ENCODE measurements around the gene CCDC194. TPM values are rescaled to one million over a fixed set of nuclear protein-coding genes. Genes with fewer than 3 reads are reported as not detected.
A peak's percentile ranks its signal among the peaks of the same experiment; 100 is the strongest.

The CCDC194 gene
- total RNA-seq, 2 donors from 2014 or later, result 2.0 to 3.4 TPM

GRCh38 chr19:17404621-17405249, 10.7 kb upstream of the CCDC194 start:
- Mint-ChIP-seq H3K9me3 (no peaks in the 10 kb centered on the region), H3K27ac (peak overlapping the region; percentile 94), H3K4me1 (peaks cover 13% of the 10 kb centered on the region), H3K4me3 (peak overlapping the region; percentile 72), H3K36me3 (ENCODE audit: low read depth) (peaks cover 5% of the 10 kb centered on the region), H3K27me3 (ENCODE audit: insufficient read depth) (no peaks in the 10 kb centered on the region)
- no peak for DNase-seq
- no peak for TF ChIP-seq CTCF (conservative IDR thresholded peaks at IDR 0.05)
- H3K4me3 ChIP-seq (ENCODE audit: low read length), result peak overlapping the region; percentile 98
- peak overlapping the region; percentile 97 for H3K9ac ChIP-seq (ENCODE audit: extremely low read depth, low read length, poor library complexity, severe bottlenecking)
- peaks cover 19% of the 10 kb centered on the region for H3K4me1 ChIP-seq (ENCODE audit: control insufficient read depth, insufficient read depth, low read length)
- no peaks in the 10 kb centered on the region for H3K9me3 ChIP-seq (ENCODE audit: control insufficient read depth, low read length)
- peak overlapping the region; percentile 32 for H3K27ac ChIP-seq (ENCODE audit: low read depth, low read length)
- H3K27me3 ChIP-seq (ENCODE audit: control insufficient read depth, insufficient read depth, low read length, poor library complexity, severe bottlenecking), result no peaks in the 10 kb centered on the region
- H3K36me3 ChIP-seq (ENCODE audit: control insufficient read depth, insufficient read depth, low read length), result peaks cover 20% of the 10 kb centered on the region
- WGBS, 2 experiments (ENCODE audit: insufficient coverage in 1 of 2, insufficient read length in 1 of 2), result 72 to 77% methylated on average over 5 to 7 of the region's 7 CpGs

GRCh38 chr19:17404015-17404414, 10.0 kb upstream of the CCDC194 start:
- peaks cover 5% of the 10 kb centered on the region for H3K36me3 Mint-ChIP-seq (ENCODE audit: low read depth)
- WGBS, 2 experiments (ENCODE audit: insufficient coverage in 1 of 2, insufficient read length in 1 of 2), result 20% methylated on average over 5 of the region's 6 CpGs; no CpG with 5 or more reads in 1 of the 2 experiments
- H3K4me3 Mint-ChIP-seq, result peak overlapping the region; percentile 72
- no peaks in the 10 kb centered on the region for H3K27me3 Mint-ChIP-seq (ENCODE audit: insufficient read depth)
- Histone ChIP-seq H3K4me3 (ENCODE audit: low read length) (peak overlapping the region; percentile 98), H3K9me3 (ENCODE audit: control insufficient read depth, low read length) (no peaks in the 10 kb centered on the region), H3K4me1 (ENCODE audit: control insufficient read depth, insufficient read depth, low read length) (peaks cover 19% of the 10 kb centered on the region), H3K9ac (ENCODE audit: extremely low read depth, low read length, poor library complexity, severe bottlenecking) (peak overlapping the region; percentile 97), H3K27ac (ENCODE audit: low read depth, low read length) (peak overlapping the region; percentile 57), H3K27me3 (ENCODE audit: control insufficient read depth, insufficient read depth, low read length, poor library complexity, severe bottlenecking) (no peaks in the 10 kb centered on the region), H3K36me3 (ENCODE audit: control insufficient read depth, insufficient read depth, low read length) (peaks cover 20% of the 10 kb centered on the region)
- H3K9me3 Mint-ChIP-seq, result no peaks in the 10 kb centered on the region
- peak overlapping the region; percentile 94 for H3K27ac Mint-ChIP-seq
- peaks cover 13% of the 10 kb centered on the region for H3K4me1 Mint-ChIP-seq
- TF ChIP-seq CTCF (conservative IDR thresholded peaks at IDR 0.05), result no peak
- DNase-seq, result peak; percentile 82

- Histone ChIP-seq H3K4me3 (ENCODE audit: low read length) (peak overlapping the region; percentile 98), H3K27ac (ENCODE audit: low read depth, low read length) (peak overlapping the region; percentile 57), H3K4me1 (ENCODE audit: control insufficient read depth, insufficient read depth, low read length) (peaks cover 19% of the 10 kb centered on the region), H3K9ac (ENCODE audit: extremely low read depth, low read length, poor library complexity, severe bottlenecking) (peak overlapping the region; percentile 97), H3K36me3 (ENCODE audit: control insufficient read depth, insufficient read depth, low read length) (peaks cover 24% of the 10 kb centered on the region), H3K9me3 (ENCODE audit: control insufficient read depth, low read length) (no peaks in the 10 kb centered on the region), H3K27me3 (ENCODE audit: control insufficient read depth, insufficient read depth, low read length, poor library complexity, severe bottlenecking) (no peaks in the 10 kb centered on the region)
- no peak for TF ChIP-seq CTCF (conservative IDR thresholded peaks at IDR 0.05)
- H3K9me3 Mint-ChIP-seq, result no peaks in the 10 kb centered on the region
- H3K36me3 Mint-ChIP-seq (ENCODE audit: low read depth), result peaks cover 5% of the 10 kb centered on the region
- no peaks in the 10 kb centered on the region for H3K27me3 Mint-ChIP-seq (ENCODE audit: insufficient read depth)
- DNase-seq, result peak; percentile 96
- H3K4me1 Mint-ChIP-seq, result peaks cover 13% of the 10 kb centered on the region
- 30 to 48% methylated on average over 17 to 30 of the region's 36 CpGs for WGBS, 2 experiments (ENCODE audit: insufficient coverage in 1 of 2, insufficient read length in 1 of 2)
- H3K27ac Mint-ChIP-seq, result peak overlapping the region; percentile 94
- H3K4me3 Mint-ChIP-seq, result peak overlapping the region; percentile 72
These were observed 9.2 kb upstream of the CCDC194 start for GRCh38 chr19:17402982-17403855.
